Progenitor cell of endocrine pancreas (in vitro differentiated cells): ENCODE results near the gene EAF2. TPM values are rescaled to one million over a fixed set of nuclear protein-coding genes. Genes with fewer than 3 reads are reported as not detected.

Source experiments
- DNase-seq: peaks from one replicate; pipeline ENCODE4 v3.0.0; 2021; ENCODE audit warnings: low spot score; ENCODE audit not compliant: unreplicated experiment
- H3K27ac Mint-ChIP-seq: 2 replicates; pipeline ENCODE4 v1.8.0; 2021; ENCODE audit warnings: mild to moderate bottlenecking, moderate library complexity, mixed read lengths
- H3K27me3 Mint-ChIP-seq: 2 replicates; pipeline ENCODE4 v1.8.0; 2021; ENCODE audit warnings: mixed read lengths
- H3K36me3 Mint-ChIP-seq: 2 replicates; pipeline ENCODE4 v1.8.0; 2022; ENCODE audit warnings: mixed read lengths; ENCODE audit not compliant: insufficient read depth
- H3K4me1 Mint-ChIP-seq: 2 replicates; pipeline ENCODE4 v1.8.0; 2021; ENCODE audit warnings: low read depth, mixed read lengths
- H3K4me3 Mint-ChIP-seq: 2 replicates; pipeline ENCODE4 v1.8.0; 2021; ENCODE audit warnings: low read depth, mild to moderate bottlenecking, moderate library complexity, mixed read lengths
- H3K9me3 Mint-ChIP-seq: 2 replicates; pipeline ENCODE4 v1.8.0; 2021; ENCODE audit warnings: low read depth, mixed read lengths
- total RNA-seq: library from RNA; stranded (reverse); gene quantifications from 2 replicates; pipeline ENCODE4 v1.2.1, GENCODE V29; 2021
- TF ChIP-seq, protein P1 (sequence below): fragments of 200-600 bp; sonication (generic); IDR thresholded peaks from one replicate; pipeline ENCODE4 v1.5.0; 2021; ENCODE audit warnings: antibody characterized with exemption, mild to moderate bottlenecking; ENCODE audit not compliant: unreplicated experiment

The EAF2 gene
- total RNA-seq, 1 donor from 2014 or later, result 7.0 TPM

DNA sequence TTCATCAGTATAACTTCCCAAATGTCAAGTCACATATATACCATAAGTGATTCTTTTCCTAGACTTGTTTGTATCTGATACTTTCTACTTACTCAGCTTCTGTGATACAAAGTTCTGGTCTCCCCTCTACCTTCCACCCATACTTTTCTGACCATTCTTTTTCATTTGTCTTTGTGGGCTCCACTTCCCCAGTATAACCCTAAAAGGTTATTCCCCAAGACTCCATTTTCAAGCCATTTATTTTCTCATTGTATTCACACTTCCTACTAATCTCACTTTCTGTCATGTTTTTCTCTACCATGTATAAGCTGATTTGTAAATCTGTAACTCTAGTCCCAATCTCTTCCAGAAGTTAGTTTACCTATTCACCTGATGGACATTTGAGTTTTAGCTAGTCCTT lies 34.1 kb upstream of the EAF2 start:
- Mint-ChIP-seq H3K36me3 (peaks cover 15% of the 10 kb centered on the region), H3K4me1 (peaks cover 2% of the 10 kb centered on the region), H3K27ac (no peak overlapping the region), H3K27me3 (no peaks in the 10 kb centered on the region), H3K4me3 (no peak overlapping the region), H3K9me3 (no peaks in the 10 kb centered on the region)
- no peak for DNase-seq
- TF ChIP-seq, protein P1, sequence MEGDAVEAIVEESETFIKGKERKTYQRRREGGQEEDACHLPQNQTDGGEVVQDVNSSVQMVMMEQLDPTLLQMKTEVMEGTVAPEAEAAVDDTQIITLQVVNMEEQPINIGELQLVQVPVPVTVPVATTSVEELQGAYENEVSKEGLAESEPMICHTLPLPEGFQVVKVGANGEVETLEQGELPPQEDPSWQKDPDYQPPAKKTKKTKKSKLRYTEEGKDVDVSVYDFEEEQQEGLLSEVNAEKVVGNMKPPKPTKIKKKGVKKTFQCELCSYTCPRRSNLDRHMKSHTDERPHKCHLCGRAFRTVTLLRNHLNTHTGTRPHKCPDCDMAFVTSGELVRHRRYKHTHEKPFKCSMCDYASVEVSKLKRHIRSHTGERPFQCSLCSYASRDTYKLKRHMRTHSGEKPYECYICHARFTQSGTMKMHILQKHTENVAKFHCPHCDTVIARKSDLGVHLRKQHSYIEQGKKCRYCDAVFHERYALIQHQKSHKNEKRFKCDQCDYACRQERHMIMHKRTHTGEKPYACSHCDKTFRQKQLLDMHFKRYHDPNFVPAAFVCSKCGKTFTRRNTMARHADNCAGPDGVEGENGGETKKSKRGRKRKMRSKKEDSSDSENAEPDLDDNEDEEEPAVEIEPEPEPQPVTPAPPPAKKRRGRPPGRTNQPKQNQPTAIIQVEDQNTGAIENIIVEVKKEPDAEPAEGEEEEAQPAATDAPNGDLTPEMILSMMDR, result no peak

- peak overlapping the region; percentile 4 for H3K27ac Mint-ChIP-seq
- TF ChIP-seq, protein P1, result no peak
- DNase-seq, result no peak
- H3K36me3 Mint-ChIP-seq, result peaks cover 19% of the 10 kb centered on the region
- H3K27me3 Mint-ChIP-seq, result no peaks in the 10 kb centered on the region
- no peak overlapping the region for H3K4me3 Mint-ChIP-seq
- H3K4me1 Mint-ChIP-seq, result peaks cover 2% of the 10 kb centered on the region
- H3K9me3 Mint-ChIP-seq, result no peaks in the 10 kb centered on the region
Observed at GRCh38 chr3:121803771-121804320, 31.2 kb upstream of the EAF2 start.

DNA sequence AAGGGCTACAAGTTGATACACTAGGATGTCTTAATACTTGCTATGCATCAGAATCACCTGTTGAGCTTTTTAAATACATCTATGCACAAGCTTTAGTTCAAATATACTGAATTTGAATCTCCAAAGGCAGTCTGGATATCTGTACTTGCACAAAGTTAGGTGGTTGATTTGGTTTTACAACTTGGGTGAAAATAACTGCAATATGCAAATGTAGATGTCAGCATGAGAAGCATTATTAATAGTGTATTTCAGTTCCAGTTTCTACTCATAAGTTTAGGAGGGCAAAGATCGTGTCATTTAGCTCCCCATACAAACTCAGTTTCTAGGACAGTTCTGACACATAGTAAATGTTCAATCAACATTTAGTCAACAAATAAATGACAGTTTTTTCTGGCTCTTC lies 25.8 kb upstream of the EAF2 start:
- TF ChIP-seq, protein P1, result no peak
- no peak for DNase-seq
- Mint-ChIP-seq H3K4me1 (peaks cover 10% of the 10 kb centered on the region), H3K4me3 (no peak overlapping the region), H3K27ac (no peak overlapping the region), H3K27me3 (no peaks in the 10 kb centered on the region), H3K36me3 (peaks cover 25% of the 10 kb centered on the region), H3K9me3 (peaks cover 5% of the 10 kb centered on the region)

GRCh38 chr3:121817753-121818152 lies 17.3 kb upstream of the EAF2 start:
- peaks cover 26% of the 10 kb centered on the region for H3K9me3 Mint-ChIP-seq
- H3K4me1 Mint-ChIP-seq, result peaks cover 11% of the 10 kb centered on the region
- DNase-seq, result no peak
- no peaks in the 10 kb centered on the region for H3K27me3 Mint-ChIP-seq
- H3K27ac Mint-ChIP-seq, result no peak overlapping the region
- H3K4me3 Mint-ChIP-seq, result no peak overlapping the region
- TF ChIP-seq, protein P1, result no peak
- H3K36me3 Mint-ChIP-seq, result peaks cover 69% of the 10 kb centered on the region

DNA sequence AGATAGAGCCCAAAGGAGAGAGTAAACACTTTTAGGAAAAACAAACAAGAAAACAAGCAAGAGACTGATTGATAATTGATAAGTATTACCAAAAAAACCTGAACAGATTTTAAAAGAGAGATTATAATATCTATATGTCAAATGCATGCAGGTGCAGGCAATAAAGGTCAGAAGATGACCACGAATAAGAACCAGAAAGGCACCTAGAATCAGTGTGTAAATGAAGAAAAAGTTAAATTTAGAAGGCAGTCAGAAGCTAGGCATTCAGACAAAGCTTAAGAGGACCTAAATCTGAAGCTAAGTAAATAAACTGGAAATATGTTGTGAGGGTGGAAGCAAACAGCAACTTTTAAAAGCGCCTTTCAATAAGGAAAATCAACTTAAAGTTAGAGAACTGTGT lies 16.4 kb upstream of the EAF2 start:
- DNase-seq, result no peak
- H3K27ac Mint-ChIP-seq, result no peak overlapping the region
- TF ChIP-seq, protein P1, result no peak
- H3K27me3 Mint-ChIP-seq, result no peaks in the 10 kb centered on the region
- peaks cover 6% of the 10 kb centered on the region for H3K4me1 Mint-ChIP-seq
- no peak overlapping the region for H3K4me3 Mint-ChIP-seq
- H3K9me3 Mint-ChIP-seq, result peaks cover 33% of the 10 kb centered on the region
- peaks cover 72% of the 10 kb centered on the region for H3K36me3 Mint-ChIP-seq
